Right lobe of liver (tissue), 4 donors: ENCODE results near the gene TSPAN9.

ENCODE experiments used
- POLR2A ChIP-seq: fragments of 450-650 bp; IDR thresholded peaks from one replicate; pipeline ENCODE4 v1.6.1; 2017; ENCODE audit warnings: antibody characterized with exemption, mild to moderate bottlenecking
- TF ChIP-seq, protein P1 (sequence below), 4 donors: fragments of 200-600 bp in 3 of 4; fragments of 450-650 bp in 1 of 4; IDR thresholded peaks; one replicate each; pipeline versions ENCODE4 v1.5.1 to v1.8.0; 2016 to 2022; ENCODE audit warnings: antibody characterized with exemption in 4 of 4, mild to moderate bottlenecking in 2 of 4
- donor health status: DM: no; HTN: no; CAD: no.
- donor health status: DM: no; HTN: no; CAD: no.
- donor health status: DM: no; HTN: yes; CAD: no.

DNA sequence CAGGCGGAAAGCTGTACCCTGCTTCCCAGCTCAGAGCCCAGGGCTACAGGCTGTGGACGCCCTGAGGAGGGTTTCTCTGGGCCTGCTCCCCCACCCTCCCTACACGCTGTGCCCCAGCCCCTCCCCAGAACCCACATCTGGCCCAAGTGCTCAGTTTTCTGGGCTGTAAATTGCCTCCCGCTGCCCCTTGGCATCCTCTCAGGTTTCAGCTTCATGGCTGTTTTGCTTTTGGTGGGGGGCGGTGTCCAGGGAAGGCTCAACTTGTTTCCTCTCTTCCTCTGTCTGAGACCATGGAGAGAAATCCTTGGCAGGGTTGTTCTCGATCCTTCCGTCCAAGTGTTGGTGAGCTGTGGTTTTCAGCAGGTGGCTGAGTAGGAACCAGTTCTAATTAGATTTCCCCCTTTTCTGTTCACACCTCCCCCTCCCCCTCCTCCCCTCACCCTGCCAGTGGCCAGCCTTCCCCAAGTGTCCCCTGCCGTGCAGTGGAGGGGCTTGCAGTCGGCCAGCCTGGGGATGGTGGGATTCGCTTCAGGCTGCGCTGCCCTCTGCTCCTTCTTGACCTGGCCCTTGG lies 61.8 kb downstream of the TSPAN9 start:
- TF ChIP-seq, protein P1, sequence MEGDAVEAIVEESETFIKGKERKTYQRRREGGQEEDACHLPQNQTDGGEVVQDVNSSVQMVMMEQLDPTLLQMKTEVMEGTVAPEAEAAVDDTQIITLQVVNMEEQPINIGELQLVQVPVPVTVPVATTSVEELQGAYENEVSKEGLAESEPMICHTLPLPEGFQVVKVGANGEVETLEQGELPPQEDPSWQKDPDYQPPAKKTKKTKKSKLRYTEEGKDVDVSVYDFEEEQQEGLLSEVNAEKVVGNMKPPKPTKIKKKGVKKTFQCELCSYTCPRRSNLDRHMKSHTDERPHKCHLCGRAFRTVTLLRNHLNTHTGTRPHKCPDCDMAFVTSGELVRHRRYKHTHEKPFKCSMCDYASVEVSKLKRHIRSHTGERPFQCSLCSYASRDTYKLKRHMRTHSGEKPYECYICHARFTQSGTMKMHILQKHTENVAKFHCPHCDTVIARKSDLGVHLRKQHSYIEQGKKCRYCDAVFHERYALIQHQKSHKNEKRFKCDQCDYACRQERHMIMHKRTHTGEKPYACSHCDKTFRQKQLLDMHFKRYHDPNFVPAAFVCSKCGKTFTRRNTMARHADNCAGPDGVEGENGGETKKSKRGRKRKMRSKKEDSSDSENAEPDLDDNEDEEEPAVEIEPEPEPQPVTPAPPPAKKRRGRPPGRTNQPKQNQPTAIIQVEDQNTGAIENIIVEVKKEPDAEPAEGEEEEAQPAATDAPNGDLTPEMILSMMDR (IDR thresholded peaks at IDR 0.05) = no peak
- TF ChIP-seq POLR2A = no peak
